GM13977 (cell line): ENCODE data around the gene SRGAP2B.
"Not testable (repeated sequence)": the region's sequence is repeated elsewhere in the genome, so short reads cannot be mapped to it uniquely, and the experiment has no call there.

Experiments used
- DNase-seq: peaks from one replicate; pipeline ENCODE4 v3.0.0; 2012; ENCODE audit warnings: low spot score
- in situ Hi-C: fragments of 300-500 bp; cut with MboI; formaldehyde crosslinking; loops from one replicate; pipeline ENCODE4 v1.12.0; 2022; ENCODE audit warnings: low sequenced_read_pairs, low pct_unique_long_range_greater_than_20kb, mixed read lengths, inconsistent platforms; ENCODE audit not compliant: unreplicated experiment

SRGAP2B gene

GRCh38 chr1:145095284-145096057 is at the start of gene SRGAP2B, which contains the start of gene FAM72D:
TSS of gene SRGAP2B (minus strand) at chr1:145095328. CDS start at chr1:145092901, 2,427 bp downstream.
TSS of gene FAM72D (plus strand) at chr1:145095974. CDS start at chr1:145096848, 874 bp downstream.
- in situ Hi-C loops, DNase-seq: not testable (repeated sequence)

DNA sequence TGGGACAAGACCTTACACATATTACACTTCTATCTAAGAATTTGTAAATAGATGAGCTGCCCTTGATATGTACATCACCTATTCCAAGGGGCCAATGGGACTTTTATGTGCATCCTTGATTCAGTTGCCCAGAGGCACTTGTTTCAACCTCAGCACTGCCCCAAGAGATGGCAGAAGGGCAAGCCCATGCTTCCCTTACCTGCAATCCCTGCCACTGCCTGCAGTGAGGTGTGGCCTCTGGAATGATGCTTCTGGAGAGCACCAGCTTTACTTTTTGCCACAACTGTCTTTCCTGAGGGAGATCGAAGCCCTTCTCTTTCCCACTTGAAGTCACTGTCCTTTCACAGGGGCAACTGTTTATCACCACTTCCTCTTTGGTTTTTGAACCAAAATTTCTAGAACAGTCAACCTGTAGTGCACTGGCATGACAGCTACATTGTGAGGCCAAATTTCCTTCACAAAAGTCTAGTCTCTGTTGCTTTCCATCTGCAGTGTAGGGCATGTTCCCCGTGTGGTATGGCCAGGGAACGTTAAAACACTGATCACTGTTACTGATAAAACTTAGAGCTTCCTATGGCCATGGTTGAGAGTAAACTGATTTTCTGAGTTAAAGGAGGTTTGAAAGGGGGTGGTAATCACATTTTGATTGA is 49.3 kb upstream of the SRGAP2B start:
- in situ Hi-C loops, DNase-seq: not testable (repeated sequence)

- in situ Hi-C loops, DNase-seq: not testable (repeated sequence)
Observed at GRCh38 chr1:145140549-145140948, 45.4 kb upstream of the SRGAP2B start.

DNA sequence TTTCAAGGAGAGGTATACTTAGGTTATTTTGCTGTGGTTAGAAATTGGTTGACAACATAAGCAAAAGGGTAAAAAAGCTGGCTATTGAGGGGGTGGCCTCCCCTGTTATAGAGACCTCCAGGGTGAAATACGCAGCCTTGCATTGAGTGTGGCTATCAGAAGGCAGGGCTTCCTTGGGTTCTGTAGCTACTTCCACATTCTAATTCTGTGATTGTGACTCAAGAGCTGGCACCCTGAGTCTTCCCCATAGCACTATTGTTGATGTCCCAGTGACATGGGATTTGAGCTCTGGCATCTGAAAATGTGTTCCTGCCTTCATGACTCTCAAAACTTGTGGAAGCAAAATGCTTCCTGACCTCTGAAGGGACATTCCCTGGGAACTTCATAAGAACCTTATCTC is 39.3 kb upstream of the SRGAP2B start:
- in situ Hi-C loops, DNase-seq: not testable (repeated sequence)

- in situ Hi-C loops, DNase-seq: not testable (repeated sequence)
Observed at GRCh38 chr1:145128697-145129469, 33.8 kb upstream of the SRGAP2B start.

- in situ Hi-C loops = not testable (repeated sequence)
Observed at GRCh38 chr1:145127144-145127543, 32.0 kb upstream of the SRGAP2B start.

DNA sequence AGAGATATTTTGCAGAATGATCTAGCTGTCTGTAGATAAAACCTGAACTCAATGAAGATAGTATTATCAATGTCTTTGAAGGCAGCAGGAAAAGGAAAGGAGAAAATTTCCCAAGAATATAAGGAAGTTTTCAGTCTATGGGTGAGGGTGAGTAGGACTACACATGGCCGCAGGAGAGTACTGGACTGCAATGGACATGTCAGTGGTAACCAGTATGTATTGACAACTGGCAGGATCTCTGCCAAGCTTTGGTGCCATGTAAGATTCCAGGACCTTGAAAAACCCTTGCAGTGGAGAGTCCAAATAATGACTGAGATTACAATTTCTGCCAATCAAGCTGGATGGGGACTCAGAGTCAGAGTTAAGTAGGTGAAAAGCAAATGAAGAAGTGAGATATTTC is 30.0 kb upstream of the SRGAP2B start:
- DNase-seq, in situ Hi-C loops: not testable (repeated sequence)

More at GRCh38 chr1:145127144-145127543, 32.0 kb upstream of the SRGAP2B start:
- DNase-seq = not testable (repeated sequence)

GRCh38 chr1:145123992-145124641 is 29.0 kb upstream of the SRGAP2B start:
- DNase-seq, in situ Hi-C loops: not testable (repeated sequence)

- in situ Hi-C loops = not testable (repeated sequence)
Observed at GRCh38 chr1:145123062-145123395, 27.9 kb upstream of the SRGAP2B start.

DNA sequence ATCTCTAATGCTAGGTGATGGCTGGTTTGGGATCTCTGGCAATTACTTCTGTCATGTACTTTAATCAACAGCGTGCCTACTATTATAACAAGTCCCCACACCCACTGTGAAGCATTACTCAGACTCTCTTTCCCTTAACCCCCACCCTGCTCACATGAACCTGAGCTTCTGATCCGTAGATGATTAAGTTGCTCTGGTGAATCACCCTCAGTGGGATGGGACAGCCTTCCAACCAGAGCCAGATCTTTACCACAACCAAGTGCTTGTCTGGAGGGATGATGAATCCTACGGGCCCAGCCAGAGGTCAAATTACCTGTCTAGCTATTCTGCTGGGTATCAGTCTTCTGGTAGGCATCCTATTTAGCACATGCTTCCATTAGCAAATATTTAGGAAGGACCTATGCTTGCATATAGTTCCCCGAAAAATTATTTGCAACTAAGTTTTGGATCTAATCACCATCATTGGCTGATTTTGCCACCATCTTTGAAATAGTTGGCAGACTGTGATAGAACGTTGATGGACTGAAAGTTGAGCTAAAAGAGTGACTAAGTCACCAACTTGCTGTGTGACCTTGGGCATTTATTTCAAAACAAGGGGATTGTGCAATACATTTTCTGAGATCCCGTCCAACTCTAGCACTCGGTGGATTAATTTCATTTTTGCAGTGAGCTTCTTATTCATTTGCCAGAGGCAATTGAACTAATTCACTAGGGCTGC is 27.4 kb upstream of the SRGAP2B start:
- DNase-seq, in situ Hi-C loops: not testable (repeated sequence)

More at GRCh38 chr1:145123062-145123395, 27.9 kb upstream of the SRGAP2B start:
- not testable (repeated sequence) for DNase-seq

- in situ Hi-C loops, DNase-seq: not testable (repeated sequence)
Observed at GRCh38 chr1:145119842-145120241, 24.7 kb upstream of the SRGAP2B start.

GRCh38 chr1:145115587-145116493 is 20.7 kb upstream of the SRGAP2B start:
- DNase-seq, in situ Hi-C loops: not testable (repeated sequence)

DNA sequence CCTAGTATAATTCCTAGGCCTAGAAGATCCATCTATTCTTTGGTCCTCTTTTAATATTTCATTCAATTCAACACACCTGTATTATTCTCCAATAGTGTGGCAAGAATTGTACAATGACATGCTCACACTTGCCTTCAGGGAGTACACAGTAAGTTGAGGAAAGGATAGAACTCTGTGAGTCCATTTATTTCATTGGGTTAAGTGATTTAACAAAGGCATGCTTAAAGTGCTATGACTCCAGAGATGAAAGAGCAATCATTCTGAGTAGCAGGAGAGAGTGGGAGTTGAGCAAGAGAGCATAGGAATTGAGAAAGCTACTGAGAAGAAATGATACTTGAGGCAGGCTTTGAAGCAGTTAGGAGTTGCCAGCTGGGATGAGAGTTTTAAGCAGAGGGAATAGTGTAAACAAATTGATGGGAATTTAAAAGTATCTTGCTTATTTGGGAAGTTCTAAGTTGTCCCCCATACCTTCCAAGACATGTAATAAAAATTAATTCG is 19.5 kb upstream of the SRGAP2B start:
- DNase-seq, in situ Hi-C loops: not testable (repeated sequence)

GRCh38 chr1:145112703-145113102 is 17.6 kb upstream of the SRGAP2B start:
- DNase-seq, in situ Hi-C loops: not testable (repeated sequence)

DNA sequence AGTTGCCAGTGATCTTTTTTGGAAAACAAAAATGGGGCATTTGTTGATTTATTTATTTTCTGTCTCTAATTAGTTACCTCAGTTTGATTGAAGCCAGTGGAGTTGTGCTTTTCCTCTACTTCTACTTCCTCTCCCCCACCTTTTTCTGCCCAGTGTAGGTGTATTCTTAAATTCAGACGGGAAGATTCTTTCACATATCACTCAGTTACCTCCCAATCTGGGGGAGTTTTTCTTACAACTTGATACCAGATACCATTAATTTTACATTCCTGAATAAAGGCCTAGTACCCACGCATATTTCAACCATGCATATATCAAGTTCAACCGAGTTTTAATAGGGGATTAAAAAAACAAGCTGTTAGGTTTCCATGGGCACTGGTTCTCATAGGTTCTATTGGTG is 16.5 kb upstream of the SRGAP2B start:
- DNase-seq, in situ Hi-C loops: not testable (repeated sequence)

DNA sequence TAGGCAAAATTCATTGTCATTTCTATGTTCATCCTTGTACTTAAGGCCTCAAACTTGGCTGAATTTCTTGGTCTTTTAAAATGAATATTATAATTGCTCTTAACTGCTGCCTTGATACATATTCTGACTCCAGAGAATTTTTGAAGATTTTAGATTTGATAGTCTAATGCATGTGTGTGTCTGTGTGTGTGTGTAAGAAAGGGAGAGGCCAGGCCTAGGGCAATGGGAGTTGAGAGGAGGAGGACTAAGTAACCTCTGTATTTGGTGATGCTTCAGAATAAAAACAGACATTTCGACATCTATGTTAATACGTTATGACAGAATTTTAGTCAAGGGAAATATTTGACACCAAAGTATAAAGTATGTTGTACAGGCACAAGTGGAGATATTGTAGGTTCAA is 8.2 kb upstream of the SRGAP2B start:
- in situ Hi-C loops, DNase-seq: not testable (repeated sequence)
